CD14-positive monocyte (primary cell): Measurements from ENCODE around the gene PNPLA3. TPM values are rescaled to one million over a fixed set of nuclear protein-coding genes. Genes with fewer than 3 reads are reported as not detected.

Experiments
- DNase-seq, 3 donors: peaks; one replicate each; pipeline ENCODE4 v3.0.0-alpha.2; 2011 to 2022
- H2AFZ ChIP-seq: 2 replicates; pipeline ENCODE4 v1.6.0; 2012; ENCODE audit warnings: mild to moderate bottlenecking, low read depth, low read length, inconsistent platforms; ENCODE audit not compliant: insufficient read depth, poor library complexity, severe bottlenecking
- H3K27ac ChIP-seq, 2 donors: 1 replicate in 1 of 2; 2 replicates in 1 of 2; pipeline ENCODE4 v1.5.1; 2012 to 2013; ENCODE audit warnings: low read length in 2 of 2, control low read depth in 1 of 2, inconsistent platforms in 1 of 2, low read depth in 1 of 2, mild to moderate bottlenecking in 1 of 2
- H3K27me3 ChIP-seq, 2 donors: one replicate each; pipeline versions ENCODE4 v1.6.0 to v1.6.1; 2011 to 2013; ENCODE audit warnings: low read length in 2 of 2; ENCODE audit not compliant: control insufficient read depth in 2 of 2, insufficient read depth in 2 of 2
- H3K36me3 ChIP-seq, 2 donors: replicated peaks in 1 of 2; 1 replicate in 1 of 2; 2 replicates in 1 of 2; pipeline versions ENCODE4 v1.5.1 to v1.6.1; 2012 to 2013; ENCODE audit warnings: low read length in 2 of 2, control low read depth in 1 of 2, inconsistent platforms in 1 of 2, mild to moderate bottlenecking in 1 of 2; ENCODE audit not compliant: insufficient read depth in 2 of 2, control insufficient read depth in 1 of 2
- H3K4me1 ChIP-seq, 2 donors: 1 replicate in 1 of 2; 2 replicates in 1 of 2; pipeline versions ENCODE4 v1.5.1 to v1.6.1; 2012 to 2013; ENCODE audit warnings: low read length in 2 of 2, control low read depth in 1 of 2, inconsistent platforms in 1 of 2, mild to moderate bottlenecking in 1 of 2, moderate library complexity in 1 of 2; ENCODE audit not compliant: insufficient read depth in 2 of 2, control insufficient read depth in 1 of 2
- H3K4me2 ChIP-seq: replicated peaks from 2 replicates; pipeline ENCODE3; 2012; ENCODE audit warnings: low read length, moderate library complexity, mild to moderate bottlenecking; ENCODE audit not compliant: poor library complexity, severe bottlenecking; ENCODE audit errors: extremely low read depth
- H3K4me3 ChIP-seq, 3 experiments: fragments of 200-600 bp in 1 of 3; sonication (generic) in 1 of 3; replicated peaks in 1 of 3; 1 replicate in 2 of 3; 2 replicates in 1 of 3; pipeline ENCODE4 v1.5.1; 2011 to 2013; ENCODE audit warnings: low read length in 3 of 3, mild to moderate bottlenecking in 3 of 3, control low read depth in 2 of 3, low read depth in 2 of 3, inconsistent platforms in 1 of 3, moderate library complexity in 1 of 3
- H3K79me2 ChIP-seq: 2 replicates; pipeline ENCODE4 v1.6.0; 2012; ENCODE audit warnings: mild to moderate bottlenecking, control low read depth, inconsistent platforms, low read length, moderate library complexity; ENCODE audit not compliant: insufficient read depth
- H3K9ac ChIP-seq: 2 replicates; pipeline ENCODE4 v1.6.0; 2017; ENCODE audit warnings: low read length, mild to moderate bottlenecking; ENCODE audit not compliant: insufficient read depth, poor library complexity, severe bottlenecking
- H3K9me3 ChIP-seq, 2 donors: replicated peaks in 1 of 2; 1 replicate in 1 of 2; 2 replicates in 1 of 2; pipeline versions ENCODE4 v1.5.1 to v1.6.1; 2012 to 2013; ENCODE audit warnings: low read length in 2 of 2, control low read depth in 1 of 2; ENCODE audit not compliant: control insufficient read depth in 1 of 2, insufficient read depth in 1 of 2
- H4K20me1 ChIP-seq: 2 replicates; pipeline ENCODE4 v1.6.0; 2012; ENCODE audit warnings: mild to moderate bottlenecking, low read length, control low read depth, moderate library complexity; ENCODE audit not compliant: insufficient read depth
- H3K27ac Mint-ChIP-seq, 7 donors: one replicate each; pipeline ENCODE4 v1.8.0; 2020; ENCODE audit warnings: mild to moderate bottlenecking in 7 of 7, mixed read lengths in 7 of 7, moderate library complexity in 6 of 7, inconsistent platforms in 2 of 7
- H3K27me3 Mint-ChIP-seq, 3 donors: one replicate each; pipeline ENCODE4 v1.8.0; 2021 to 2022; ENCODE audit warnings: low read depth in 3 of 3, mild to moderate bottlenecking in 3 of 3, mixed read lengths in 3 of 3, moderate library complexity in 3 of 3, inconsistent platforms in 1 of 3
- H3K36me3 Mint-ChIP-seq, 2 donors: one replicate each; pipeline ENCODE4 v1.8.0; 2020; ENCODE audit warnings: mixed read lengths in 2 of 2, inconsistent platforms in 1 of 2, mild to moderate bottlenecking in 1 of 2
- H3K4me1 Mint-ChIP-seq: one replicate; pipeline ENCODE4 v1.8.0; 2020; ENCODE audit warnings: mild to moderate bottlenecking, mixed read lengths
- H3K4me3 Mint-ChIP-seq, 2 donors: one replicate each; pipeline ENCODE4 v1.8.0; 2020; ENCODE audit warnings: mild to moderate bottlenecking in 2 of 2, mixed read lengths in 2 of 2, moderate library complexity in 1 of 2
- H3K9me3 Mint-ChIP-seq, 7 donors: one replicate each; pipeline ENCODE4 v1.8.0; 2020 to 2022; ENCODE audit warnings: mixed read lengths in 7 of 7, mild to moderate bottlenecking in 6 of 7, moderate library complexity in 6 of 7, inconsistent platforms in 2 of 7
- CTCF ChIP-seq: fragments of 200-600 bp; IDR thresholded peaks from one replicate; pipeline ENCODE4 v1.8.0; 2022; ENCODE audit warnings: antibody characterized with exemption, mild to moderate bottlenecking
- WGBS: methylation state at CpG from one replicate; pipeline ENCODE4 v1.1.5; 2013; ENCODE audit warnings: missing lambda C conversion rate; ENCODE audit not compliant: insufficient coverage; 5-methylcytosine and 5-hydroxymethylcytosine counted together
- intact Hi-C, 2 donors: fragments of 100-400 bp; cut with micrococcal nuclease; formaldehyde crosslinking; loops; one replicate each; pipeline versions ENCODE4 v1.15.0 to v1.15.1; 2023
- polyA plus RNA-seq, 3 donors: library from polyadenylated mRNA; depleted of rRNA in 1 of 3; unstranded in 2 of 3; stranded (reverse) in 1 of 3; fragments of 300-500 nt in 2 of 3; fragments of >200 nt in 1 of 3; fragmentation: Illumina TruSeq in 2 of 3; gene quantifications; 1 replicate in 2 of 3; 2 replicates in 1 of 3; pipeline ENCODE4 v1.2.3, GENCODE V29; 2012 to 2021

The PNPLA3 gene
- polyA plus RNA-seq, 3 donors = not detected

GRCh38 chr22:43996981-43997265, 73.3 kb downstream of the PNPLA3 start:
- H3K36me3 ChIP-seq = peaks cover 28 to 56% of the 10 kb centered on the region in 2 donors
- no peaks in the 10 kb centered on the region for H3K9me3 ChIP-seq
- 97% methylated on average over 8 of the region's 8 CpGs for WGBS
- no peak overlapping the region for H2AFZ ChIP-seq
- no peak overlapping the region for H3K4me3 ChIP-seq
- intact Hi-C loops = loop anchor here in 1 of 2 donors (10.0 kb wide), 1 partner anchor 178 kb away; no protein-coding TSS in a partner anchor
- H3K27me3 ChIP-seq = no peaks in the 10 kb centered on the region
- H3K4me2 ChIP-seq = no peak overlapping the region
- peaks cover 13 to 14% of the 10 kb centered on the region in 2 donors for H3K4me1 ChIP-seq
- H3K79me2 ChIP-seq = no peaks in the 10 kb centered on the region
- H3K27ac ChIP-seq = no peak overlapping the region
- no peak for TF ChIP-seq CTCF
- peaks cover 0 to 2% (median 0%) of the 10 kb centered on the region in 7 donors for H3K9me3 Mint-ChIP-seq
- H3K27ac Mint-ChIP-seq = no peak overlapping the region
- no peak overlapping the region for H3K9ac ChIP-seq
- DNase-seq = no peak
- H3K4me1 Mint-ChIP-seq = peaks cover 20% of the 10 kb centered on the region
- no peak overlapping the region for H3K4me3 Mint-ChIP-seq
- H4K20me1 ChIP-seq = no peaks in the 10 kb centered on the region
- peaks cover 53 to 69% of the 10 kb centered on the region in 2 donors for H3K36me3 Mint-ChIP-seq
- H3K27me3 Mint-ChIP-seq = peaks cover 0 to 2% (median 0%) of the 10 kb centered on the region in 3 donors

Other genes with a start within 250 kb of the PNPLA3 start
- gene EFCAB6, start 111.5 kb upstream of the PNPLA3 start, polyA plus RNA-seq = not detected
- gene SULT4A1, start 61.3 kb upstream of the PNPLA3 start, polyA plus RNA-seq = not detected
- gene PNPLA5, start 31.8 kb upstream of the PNPLA3 start, polyA plus RNA-seq = not detected
- gene SAMM50, start 31.6 kb downstream of the PNPLA3 start, polyA plus RNA-seq = 10 to 100 TPM; 17.0 to 70.0 (median 62.5) TPM
- gene PARVB, start 100.5 kb downstream of the PNPLA3 start, polyA plus RNA-seq = 10 to 100 TPM; 13.4 to 38.5 (median 17.9) TPM